ENCODE data around the gene M6PR.

Gene M6PR

DNA sequence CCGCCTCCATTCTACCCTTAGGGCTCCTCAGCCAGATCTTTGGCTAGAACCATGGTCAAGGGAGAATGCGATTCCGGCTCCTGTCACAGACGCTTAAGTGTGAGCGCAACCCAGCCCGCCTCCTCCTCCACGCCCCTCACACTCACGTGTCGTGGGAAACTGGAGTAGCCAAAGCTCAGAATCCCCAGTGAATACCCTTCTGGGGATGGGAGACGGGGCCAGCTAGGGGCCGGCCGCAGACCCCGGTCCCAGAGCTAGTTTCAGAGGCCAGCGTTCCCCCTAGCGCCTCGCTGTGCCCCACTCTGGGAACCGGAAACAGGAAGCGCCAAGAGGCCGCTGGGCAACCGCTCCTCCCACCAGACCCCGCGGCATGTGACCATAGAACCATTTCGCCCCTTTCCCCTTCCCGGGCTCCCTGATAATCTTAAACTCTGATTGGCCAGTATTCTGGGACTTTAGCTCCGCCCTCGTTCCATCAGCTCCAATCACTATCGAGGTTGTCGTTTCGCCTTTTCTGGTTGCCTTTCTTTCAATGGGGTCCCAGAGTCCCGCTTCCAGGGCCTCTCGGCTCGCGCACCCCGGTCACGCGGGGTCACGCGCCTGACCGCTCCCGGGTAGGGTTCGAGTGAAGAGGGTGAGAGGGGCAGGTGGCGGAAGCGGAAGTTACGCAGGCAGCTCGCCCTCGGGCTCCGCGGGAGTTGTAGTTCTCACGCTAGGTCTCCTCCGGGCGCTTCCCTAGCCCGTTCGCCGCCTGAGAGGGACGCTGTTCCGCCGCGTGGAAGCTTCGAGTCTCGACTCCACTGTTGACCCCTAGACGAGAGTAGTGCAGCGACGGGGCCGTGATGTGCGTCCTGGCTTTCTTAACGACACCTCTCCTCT lies at the start of gene M6PR:
M6PR (minus strand) TSS at position 304 of the 879 bp plus-strand sequence. CDS start 3,241 bp downstream, outside the sequence.
- TF ChIP-seq BHLHE40 (IDR thresholded peaks at IDR 0.05; ENCODE audit: borderline replicate concordance) (no peak), L3MBTL2 (conservative IDR thresholded peaks at IDR 0.05) (peak; percentile 98), ELF4 (IDR thresholded peaks at IDR 0.05) (peak; percentile 72)
- ChIA-PET POLR2A (interaction anchor here (0.6 to 1.7 kb wide), 23 partner anchors 11 to 333 kb away, joined by 3 to 14 read pairs (median 3); partner anchors contain the start of genes PHC1 and RIMKLB), CTCF (interaction anchor here (0.6 to 1.6 kb wide), 8 partner anchors 37 to 269 kb away, joined by 3 to 13 read pairs (median 4); partner anchors contain the start of gene RIMKLB)
- peak; percentile 92 for DNase-seq (ENCODE audit: extremely low spot score)

DNA sequence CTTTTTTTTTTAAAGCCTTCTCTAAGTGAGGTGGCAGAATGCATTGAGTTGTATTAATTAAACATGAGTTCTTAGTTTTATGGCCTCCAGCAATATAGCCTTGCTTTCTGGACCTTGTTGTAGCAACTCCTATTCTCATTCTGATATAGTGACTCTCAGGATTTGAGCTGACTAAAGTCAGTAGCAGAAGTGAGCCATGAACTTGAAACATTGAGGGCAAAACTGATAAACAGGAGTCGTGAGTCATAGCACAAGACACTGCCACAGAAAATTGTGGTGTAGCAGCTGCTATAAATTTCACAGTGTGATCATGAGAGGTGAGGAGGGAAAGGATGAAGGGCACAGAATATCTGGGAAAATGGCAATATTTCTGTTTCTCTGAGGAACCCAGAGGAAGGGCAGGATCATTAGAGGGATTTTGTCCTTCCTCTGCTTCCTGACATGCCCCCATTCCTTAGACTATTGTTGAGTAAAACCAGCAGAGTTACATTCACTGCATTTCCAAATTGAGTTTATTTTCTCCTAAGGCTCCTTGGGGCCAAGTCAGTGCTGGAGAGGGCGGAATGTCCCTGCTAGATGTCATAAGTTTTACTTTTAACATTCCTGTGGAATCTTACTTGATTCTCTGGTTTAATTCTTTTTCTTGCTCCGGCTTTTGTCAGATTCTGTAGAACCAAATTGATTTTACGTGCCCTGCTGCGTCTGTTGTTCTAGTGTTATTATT lies 47.4 kb upstream of the M6PR start:
- CTCF ChIA-PET: no interaction called here
- TF ChIP-seq FOXK2 (IDR thresholded peaks at IDR 0.05): no peak
- no peak for DNase-seq (ENCODE audit: extremely low spot score)
- POLR2A ChIA-PET: no interaction called here

DNA sequence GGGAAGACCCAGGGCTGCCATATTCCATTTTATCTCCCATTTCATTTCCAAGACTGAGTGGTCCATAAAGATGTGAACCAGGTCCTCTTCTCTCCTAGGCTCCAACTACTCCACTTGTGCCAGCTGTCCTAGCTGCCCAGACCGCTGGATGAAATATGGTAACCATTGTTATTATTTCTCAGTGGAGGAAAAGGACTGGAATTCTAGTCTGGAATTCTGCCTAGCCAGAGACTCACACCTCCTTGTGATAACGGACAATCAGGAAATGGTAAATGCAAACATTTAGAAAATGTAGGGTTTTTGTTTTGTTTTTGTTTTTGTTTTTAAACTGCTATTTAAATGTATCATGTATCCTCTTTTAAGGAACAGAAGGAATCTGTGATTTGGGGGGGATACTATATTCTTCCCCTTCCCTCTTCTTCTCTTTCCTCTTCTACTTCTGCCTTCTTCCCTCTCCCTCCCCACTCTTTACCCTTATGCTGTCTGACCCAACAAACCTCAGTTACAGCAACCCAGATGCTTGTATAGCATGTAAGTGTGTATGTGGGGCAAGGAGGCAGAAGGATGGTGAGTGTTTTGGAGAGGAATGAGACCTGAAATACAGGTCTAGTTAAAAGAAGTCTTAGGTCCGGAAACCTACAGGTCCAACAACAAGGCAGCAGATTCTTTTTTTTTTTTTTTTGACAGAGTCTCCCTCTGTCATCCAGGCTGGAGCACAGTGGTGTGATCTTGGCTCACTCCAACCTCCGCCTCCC lies 45.8 kb upstream of the M6PR start:
- DNase-seq (ENCODE audit: extremely low spot score): no peak
- CTCF ChIA-PET: interaction anchor here (0.5 kb wide), 1 partner anchor 259 kb away, joined by 4 read pairs; no protein-coding TSS in a partner anchor
- TF ChIP-seq ARNT (IDR thresholded peaks at IDR 0.05): no peak
- no peak for TF ChIP-seq CTBP1 (IDR thresholded peaks at IDR 0.05; ENCODE audit: borderline replicate concordance)
- no peak for TF ChIP-seq TARDBP (IDR thresholded peaks at IDR 0.05)
- no peak for TF ChIP-seq L3MBTL2 (conservative IDR thresholded peaks at IDR 0.05)
- TF ChIP-seq LEF1 (IDR thresholded peaks at IDR 0.05; ENCODE audit: borderline replicate concordance): no peak
- TF ChIP-seq ZNF384 (IDR thresholded peaks at IDR 0.05): no peak
- no peak for TF ChIP-seq HDGF (IDR thresholded peaks at IDR 0.05; ENCODE audit: borderline replicate concordance)
- no peak for TF ChIP-seq FOXA1 (IDR thresholded peaks at IDR 0.05)
- POLR2A ChIA-PET: no interaction called here

DNA sequence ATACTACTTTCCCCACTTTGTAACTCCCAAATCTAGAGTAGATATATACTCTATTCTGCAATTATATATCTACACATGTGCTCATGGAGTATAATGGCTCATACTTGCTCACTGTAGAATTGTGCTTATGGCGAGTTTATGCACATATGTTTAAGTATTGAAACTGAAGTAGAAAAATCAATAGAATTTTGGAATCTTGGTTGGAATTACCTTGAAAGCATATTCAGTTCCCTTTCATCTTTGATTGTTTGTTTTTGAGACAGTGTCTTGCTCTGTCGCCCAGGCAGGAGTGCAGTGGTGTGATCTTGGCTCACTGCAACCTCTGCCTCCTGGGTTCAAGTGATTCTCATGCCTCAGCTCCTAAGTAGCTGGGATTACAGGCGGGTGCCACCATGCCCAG lies 44.4 kb upstream of the M6PR start:
- no peak for DNase-seq (ENCODE audit: extremely low spot score)
- ChIA-PET CTCF (no interaction called here), POLR2A (no interaction called here)
- no peak for TF ChIP-seq SUZ12 (IDR thresholded peaks at IDR 0.05)
- TF ChIP-seq, protein P1, sequence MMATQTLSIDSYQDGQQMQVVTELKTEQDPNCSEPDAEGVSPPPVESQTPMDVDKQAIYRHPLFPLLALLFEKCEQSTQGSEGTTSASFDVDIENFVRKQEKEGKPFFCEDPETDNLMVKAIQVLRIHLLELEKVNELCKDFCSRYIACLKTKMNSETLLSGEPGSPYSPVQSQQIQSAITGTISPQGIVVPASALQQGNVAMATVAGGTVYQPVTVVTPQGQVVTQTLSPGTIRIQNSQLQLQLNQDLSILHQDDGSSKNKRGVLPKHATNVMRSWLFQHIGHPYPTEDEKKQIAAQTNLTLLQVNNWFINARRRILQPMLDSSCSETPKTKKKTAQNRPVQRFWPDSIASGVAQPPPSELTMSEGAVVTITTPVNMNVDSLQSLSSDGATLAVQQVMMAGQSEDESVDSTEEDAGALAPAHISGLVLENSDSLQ (IDR thresholded peaks at IDR 0.05): no peak
- no peak for TF ChIP-seq LEF1 (IDR thresholded peaks at IDR 0.05; ENCODE audit: borderline replicate concordance)
- no peak for TF ChIP-seq L3MBTL2 (conservative IDR thresholded peaks at IDR 0.05)
- no peak for TF ChIP-seq FOXM1 (IDR thresholded peaks at IDR 0.05; ENCODE audit: borderline replicate concordance)
- TF ChIP-seq FOXK2 (IDR thresholded peaks at IDR 0.05): no peak
- TF ChIP-seq ELF4 (IDR thresholded peaks at IDR 0.05): no peak
- TF ChIP-seq ZNF384 (IDR thresholded peaks at IDR 0.05): no peak
- no peak for TF ChIP-seq SP1 (IDR thresholded peaks at IDR 0.05)
- TF ChIP-seq HDGF (IDR thresholded peaks at IDR 0.05; ENCODE audit: borderline replicate concordance): no peak
- no peak for TF ChIP-seq TARDBP (IDR thresholded peaks at IDR 0.05)
- TF ChIP-seq FOXA1 (IDR thresholded peaks at IDR 0.05): no peak
- no peak for TF ChIP-seq BHLHE40 (IDR thresholded peaks at IDR 0.05; ENCODE audit: borderline replicate concordance)

DNA sequence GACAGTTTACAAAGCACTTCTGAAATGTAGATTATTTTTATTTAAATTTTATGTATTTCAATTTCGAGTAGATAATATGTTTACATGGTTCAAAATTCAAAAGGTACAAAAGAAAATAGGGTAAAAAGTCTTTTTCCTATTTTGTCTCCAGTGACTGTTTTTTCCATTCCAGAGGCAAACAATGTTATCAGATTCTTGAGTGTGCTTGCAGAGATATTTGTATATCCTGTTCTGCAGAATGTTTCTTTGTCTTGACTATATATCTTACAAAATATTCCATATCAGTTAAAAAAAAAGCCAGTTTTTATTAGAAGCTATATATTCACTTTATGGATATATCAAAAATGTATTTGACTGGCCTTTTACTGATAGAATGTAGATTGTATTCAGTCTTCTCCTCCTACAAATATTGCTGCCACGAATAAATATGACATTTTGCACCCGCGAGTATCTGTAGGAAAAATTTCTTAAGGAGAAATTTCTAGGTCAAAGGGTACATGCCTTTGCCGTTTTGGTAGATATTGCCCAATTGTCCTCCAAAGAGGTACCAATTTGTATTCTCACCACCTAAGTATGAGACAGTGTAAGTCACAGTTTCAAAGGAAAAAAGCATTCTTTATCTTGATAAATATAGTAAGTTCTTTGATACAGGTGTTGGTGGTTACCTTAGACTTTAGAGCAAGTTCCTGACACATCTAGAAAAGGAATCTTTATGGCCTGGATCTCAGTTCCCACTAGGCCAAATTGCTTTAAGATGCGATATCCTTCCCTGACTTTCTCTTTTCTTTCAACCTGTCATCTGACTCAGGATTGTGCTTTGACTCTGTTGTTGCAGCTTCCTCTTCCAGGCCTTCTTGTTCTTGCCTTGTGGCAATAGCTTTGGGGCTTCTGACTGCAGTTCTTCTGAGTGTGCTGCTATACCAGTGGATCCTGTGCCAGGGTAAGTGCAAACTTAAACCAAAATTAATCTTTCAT lies 42.2 kb upstream of the M6PR start:
- no peak for DNase-seq (ENCODE audit: extremely low spot score)
- no peak for TF ChIP-seq FOXM1 (IDR thresholded peaks at IDR 0.05; ENCODE audit: borderline replicate concordance)
- TF ChIP-seq, protein P1 (IDR thresholded peaks at IDR 0.05): no peak
- no peak for TF ChIP-seq NFRKB (IDR thresholded peaks at IDR 0.05)
- TF ChIP-seq TARDBP (IDR thresholded peaks at IDR 0.05): no peak
- no peak for TF ChIP-seq BHLHE40 (IDR thresholded peaks at IDR 0.05; ENCODE audit: borderline replicate concordance)
- TF ChIP-seq SP1 (IDR thresholded peaks at IDR 0.05): no peak
- no peak for TF ChIP-seq ARNT (IDR thresholded peaks at IDR 0.05)
- no peak for TF ChIP-seq ZNF384 (IDR thresholded peaks at IDR 0.05)
- TF ChIP-seq L3MBTL2 (conservative IDR thresholded peaks at IDR 0.05): no peak
- TF ChIP-seq SUZ12 (IDR thresholded peaks at IDR 0.05): no peak
- TF ChIP-seq ELF4 (IDR thresholded peaks at IDR 0.05): no peak
- no peak for TF ChIP-seq FOXA1 (IDR thresholded peaks at IDR 0.05)
- ChIA-PET POLR2A (no interaction called here), CTCF (no interaction called here)

DNA sequence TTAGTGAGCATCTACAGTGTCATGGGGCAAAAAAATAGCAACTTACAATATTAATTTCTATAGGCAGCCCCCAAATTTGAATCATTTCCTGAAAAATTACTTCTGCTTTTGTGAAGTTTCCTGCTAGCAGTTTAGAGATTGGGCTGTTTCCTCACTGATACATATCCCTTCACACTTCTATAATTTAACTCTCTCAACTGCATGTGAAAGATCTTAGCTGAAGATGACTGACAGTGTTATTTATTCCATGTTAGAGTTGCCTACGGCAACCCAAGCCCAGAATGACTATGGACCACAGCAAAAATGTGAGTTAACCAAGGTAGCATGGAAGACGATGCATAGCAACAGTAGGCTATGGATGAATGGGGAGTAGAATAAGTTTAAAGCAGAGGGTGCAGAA lies 40.0 kb upstream of the M6PR start, which contains the start of gene KLRG1:
KLRG1 (plus strand) TSS at position 134 of the 400 bp plus-strand sequence; CDS start at position 224, 90 bp downstream.
- no peak for DNase-seq (ENCODE audit: extremely low spot score)
- no peak for TF ChIP-seq CTBP1 (IDR thresholded peaks at IDR 0.05; ENCODE audit: borderline replicate concordance)
- no peak for TF ChIP-seq NFRKB (IDR thresholded peaks at IDR 0.05)
- no peak for TF ChIP-seq LEF1 (IDR thresholded peaks at IDR 0.05; ENCODE audit: borderline replicate concordance)
- TF ChIP-seq TARDBP (IDR thresholded peaks at IDR 0.05): no peak
- TF ChIP-seq BHLHE40 (IDR thresholded peaks at IDR 0.05; ENCODE audit: borderline replicate concordance): no peak
- TF ChIP-seq FOXM1 (IDR thresholded peaks at IDR 0.05; ENCODE audit: borderline replicate concordance): no peak
- TF ChIP-seq FOXA1 (IDR thresholded peaks at IDR 0.05): no peak
- TF ChIP-seq ZNF384 (IDR thresholded peaks at IDR 0.05): no peak
- TF ChIP-seq, protein P1 (IDR thresholded peaks at IDR 0.05): no peak
- TF ChIP-seq SUZ12 (IDR thresholded peaks at IDR 0.05): no peak
- TF ChIP-seq ARNT (IDR thresholded peaks at IDR 0.05): no peak
- TF ChIP-seq L3MBTL2 (conservative IDR thresholded peaks at IDR 0.05): no peak
- TF ChIP-seq ELF4 (IDR thresholded peaks at IDR 0.05): no peak
- no peak for TF ChIP-seq SP1 (IDR thresholded peaks at IDR 0.05)
- TF ChIP-seq FOXK2 (IDR thresholded peaks at IDR 0.05): no peak
- no peak for TF ChIP-seq HDGF (IDR thresholded peaks at IDR 0.05; ENCODE audit: borderline replicate concordance)
- ChIA-PET POLR2A (no interaction called here), CTCF (no interaction called here)

Measured in HEK293T (cell line).